Endothelial cell of umbilical vein (primary cell): Measurements from ENCODE around the gene QRFP. TPM values are rescaled to one million over a fixed set of nuclear protein-coding genes. Genes with fewer than 3 reads are reported as not detected.

Experiments
- BruUV-seq: library from RNA; stranded (reverse); fragments of 400-500 nt; replicated peaks from 2 replicates; lab custom pipeline; 2021; lab: Mats Ljungman, UMichigan
- CTCF ChIA-PET: fragments of 300-600, 350-600 bp; sonication (Branson Sonifier 250); formaldehyde crosslinking; loops from one replicate; lab custom pipeline; 2021; ENCODE audit warnings: antibody characterized with exemption, inconsistent platforms; lab: Charles Lee
- POLR2A ChIA-PET: fragments of 300-600, 350-600 bp; sonication (Branson Sonifier 250); formaldehyde crosslinking; loops from one replicate; lab custom pipeline; 2021; ENCODE audit warnings: antibody characterized with exemption, inconsistent platforms; lab: Charles Lee
- DNase-seq: peaks from one replicate; pipeline ENCODE4 v3.0.0-alpha.2; 2011; ENCODE audit warnings: low read depth, low spot score
- FAIRE-seq: peaks from 2 replicates; lab custom pipeline; 2011; peaks lifted over from hg19 to GRCh38; lab: Jason Lieb, UNC
- H2AFZ ChIP-seq: 2 replicates; pipeline ENCODE4 v1.6.0; 2012; ENCODE audit warnings: low read depth, low read length, control low read depth, inconsistent platforms
- H3K27ac ChIP-seq: 2 replicates; pipeline ENCODE4 v1.5.1; 2011; ENCODE audit warnings: low read depth, mild to moderate bottlenecking, control low read depth, low read length, moderate library complexity; ENCODE audit not compliant: insufficient read depth
- H3K27me3 ChIP-seq, 2 experiments: 2 replicates each; pipeline versions ENCODE4 v1.6.0 to v1.6.1; 2011; ENCODE audit warnings: low read length in 2 of 2, mixed read lengths in 1 of 2; ENCODE audit not compliant: control insufficient read depth in 2 of 2, insufficient read depth in 2 of 2
- H3K36me3 ChIP-seq, 2 experiments: 2 replicates in 1 of 2; 3 replicates in 1 of 2; pipeline ENCODE4 v1.5.1; 2011; ENCODE audit warnings: low read length in 2 of 2, mild to moderate bottlenecking in 1 of 2, moderate library complexity in 1 of 2; ENCODE audit not compliant: control insufficient read depth in 2 of 2, insufficient read depth in 2 of 2; ENCODE audit errors: extremely low read depth in 1 of 2
- H3K4me1 ChIP-seq: 3 replicates; pipeline ENCODE4 v1.5.1; 2011; ENCODE audit warnings: mild to moderate bottlenecking, low read length; ENCODE audit not compliant: control insufficient read depth, insufficient read depth; ENCODE audit errors: extremely low read depth
- H3K4me2 ChIP-seq: 2 replicates; pipeline ENCODE4 v1.6.1; 2011; ENCODE audit warnings: low read length, control low read depth, mixed read lengths; ENCODE audit not compliant: insufficient read depth
- H3K4me3 ChIP-seq, 3 experiments: fragments of 200-600 bp in 1 of 3; sonication (generic), shearing (Covaris generic) in 1 of 3; replicated peaks in 1 of 3; 2 replicates each; pipeline ENCODE4 v1.5.1; 2011 to 2016; ENCODE audit warnings: control low read depth in 3 of 3, low read length in 3 of 3, mild to moderate bottlenecking in 2 of 3, inconsistent platforms in 1 of 3, low read depth in 1 of 3, moderate library complexity in 1 of 3; ENCODE audit not compliant: insufficient read depth in 1 of 3
- H3K79me2 ChIP-seq: 2 replicates; pipeline ENCODE4 v1.6.0; 2012; ENCODE audit warnings: low read length, inconsistent platforms; ENCODE audit not compliant: control insufficient read depth, insufficient read depth
- H3K9ac ChIP-seq: replicated peaks from 2 replicates; pipeline ENCODE3; 2011; ENCODE audit warnings: low read length, control low read depth; ENCODE audit not compliant: insufficient read depth; ENCODE audit errors: extremely low read depth
- H3K9me1 ChIP-seq: replicated peaks from 3 replicates; pipeline ENCODE4 v1.6.0; 2011; ENCODE audit warnings: mild to moderate bottlenecking, low read length; ENCODE audit not compliant: control insufficient read depth, insufficient read depth; ENCODE audit errors: extremely low read depth
- H3K9me3 ChIP-seq: replicated peaks from 2 replicates; pipeline ENCODE4 v1.5.1; 2012; ENCODE audit warnings: low read length, inconsistent platforms; ENCODE audit not compliant: control insufficient read depth, insufficient read depth
- H4K20me1 ChIP-seq: replicated peaks from 2 replicates; pipeline ENCODE3; 2011; ENCODE audit warnings: mild to moderate bottlenecking, low read length; ENCODE audit not compliant: control insufficient read depth, insufficient read depth; ENCODE audit errors: extremely low read depth
- CTCF ChIP-seq, 2 donors: IDR thresholded peaks; 1 replicate in 1 of 2; 2 replicates in 1 of 2; pipeline ENCODE4 v1.5.1; 2011; ENCODE audit warnings: low read length in 2 of 2, mild to moderate bottlenecking in 2 of 2, moderate library complexity in 2 of 2, control low read depth in 1 of 2, inconsistent platforms in 1 of 2, low read depth in 1 of 2; ENCODE audit not compliant: insufficient read depth in 1 of 2; ENCODE audit errors: extremely low read depth in 1 of 2
- MYC ChIP-seq: IDR thresholded peaks from one replicate; pipeline ENCODE4 v1.6.1; 2011; ENCODE audit warnings: mild to moderate bottlenecking, low read depth, low read length
- POLR2A ChIP-seq: IDR thresholded peaks from 2 replicates; pipeline ENCODE4 v1.6.1; 2012; ENCODE audit warnings: low read depth, mild to moderate bottlenecking, control low read depth, low read length
- dilution Hi-C: fragments of 300-500 bp; cut with MboI; formaldehyde crosslinking; loops from one replicate; pipeline ENCODE4 v1.15.0; 2019; ENCODE audit warnings: low sequenced_read_pairs; ENCODE audit not compliant: extremely low pct_ligation_motif_present
- intact Hi-C: fragments of 100-400 bp; cut with micrococcal nuclease; formaldehyde crosslinking; loops from one replicate; pipeline ENCODE4 v1.10.0; 2022
- polyA plus RNA-seq, 4 experiments: library from polyadenylated mRNA; depleted of rRNA in 3 of 4; stranded (reverse) in 3 of 4; unstranded in 1 of 4; fragments of >200 nt; gene quantifications; 2 replicates each; pipeline versions ENCODE4 v1.2.1 to v1.2.3, GENCODE V29; 2011 to 2012; ENCODE audit warnings: missing spikeins in 1 of 4
- total RNA-seq: library from RNA; stranded (reverse); gene quantifications from 2 replicates; pipeline ENCODE4 v1.2.3, GENCODE V29; 2021

Gene QRFP
- total and polyA plus RNA-seq, 2 donors (not counting 3 experiments of a cell fraction or from before 2014, with no cell fraction given) = not detected

- no peak for TF ChIP-seq CTCF (IDR thresholded peaks at IDR 0.05; ENCODE audit: extremely low read depth in 1 of 2, insufficient read depth in 1 of 2, low read depth in 1 of 2, low read length in 2 of 2)
- TF ChIP-seq MYC = no peak
- TF ChIP-seq POLR2A = no peak
- dilution Hi-C loops (no loop called here), intact Hi-C loops (no loop called here)
- H2AFZ ChIP-seq = no peak overlapping the region
- no peak for FAIRE-seq
- no peak overlapping the region for H3K4me2 ChIP-seq
- no peaks in the 10 kb centered on the region for H3K4me1 ChIP-seq
- H3K9me1 ChIP-seq = no peaks in the 10 kb centered on the region
- BruUV-seq = no TSS peak
- H4K20me1 ChIP-seq = no peaks in the 10 kb centered on the region
- H3K27me3 ChIP-seq = peaks cover 0 to 2% of the 10 kb centered on the region in 2 experiments
- no peak overlapping the region for H3K4me3 ChIP-seq
- H3K9me3 ChIP-seq = no peaks in the 10 kb centered on the region
- no peak overlapping the region for H3K27ac ChIP-seq
- H3K36me3 ChIP-seq = no peaks in the 10 kb centered on the region
- DNase-seq = no peak
- ChIA-PET POLR2A (no interaction called here), CTCF (no interaction called here)
- H3K79me2 ChIP-seq = no peaks in the 10 kb centered on the region
- H3K9ac ChIP-seq = no peak overlapping the region
These were observed 7.7 kb upstream of the QRFP start for GRCh38 chr9:130904070-130905044.
